Measurements from ENCODE around the gene MRPS10.

Gene MRPS10

GRCh38 chr6:42179261-42179944 is 38.3 kb downstream of the MRPS10 start:
- in situ Hi-C loops (cut with HindIII; ENCODE audit: low sequenced_read_pairs), result no loop called here

GRCh38 chr6:42177514-42178364 is 39.9 kb downstream of the MRPS10 start:
- in situ Hi-C loops (cut with HindIII; ENCODE audit: low sequenced_read_pairs), result no loop called here

GRCh38 chr6:42176981-42177380 is 40.7 kb downstream of the MRPS10 start:
- in situ Hi-C loops (cut with HindIII; ENCODE audit: low sequenced_read_pairs), result no loop called here

- in situ Hi-C loops (cut with HindIII; ENCODE audit: low sequenced_read_pairs), result no loop called here
Observed at GRCh38 chr6:42175860-42176259, 41.8 kb downstream of the MRPS10 start.

GRCh38 chr6:42173101-42173500 is 44.6 kb downstream of the MRPS10 start, which contains the start of gene GUCA1A:
Gene GUCA1A, plus strand, starts transcription at chr6:42173364. Its CDS starts 250 bp downstream, at chr6:42173614.
- in situ Hi-C loops (cut with HindIII; ENCODE audit: low sequenced_read_pairs), result loop anchor here (5.0 kb wide), 1 partner anchor 86 kb away; no protein-coding TSS in a partner anchor

- in situ Hi-C loops (cut with HindIII; ENCODE audit: low sequenced_read_pairs), result loop anchor here (5.0 kb wide), 1 partner anchor 85 kb away; no protein-coding TSS in a partner anchor
Observed at GRCh38 chr6:42171813-42172581, 45.7 kb downstream of the MRPS10 start.

GRCh38 chr6:42169780-42170179 is 47.9 kb downstream of the MRPS10 start:
- in situ Hi-C loops (cut with HindIII; ENCODE audit: low sequenced_read_pairs), result loop anchor here (5.0 kb wide), 1 partner anchor 82 kb away; no protein-coding TSS in a partner anchor

GRCh38 chr6:42168650-42169049 is 49.0 kb downstream of the MRPS10 start:
- in situ Hi-C loops (cut with HindIII; ENCODE audit: low sequenced_read_pairs), result no loop called here

GRCh38 chr6:42166444-42167141 is 51.1 kb downstream of the MRPS10 start:
- in situ Hi-C loops (cut with HindIII; ENCODE audit: low sequenced_read_pairs), result no loop called here

GRCh38 chr6:42165016-42165415 is 52.6 kb downstream of the MRPS10 start:
- in situ Hi-C loops (cut with HindIII; ENCODE audit: low sequenced_read_pairs), result no loop called here

- in situ Hi-C loops (cut with HindIII; ENCODE audit: low sequenced_read_pairs), result no loop called here
Observed at GRCh38 chr6:42163981-42164380, 53.7 kb downstream of the MRPS10 start.

- in situ Hi-C loops (cut with HindIII; ENCODE audit: low sequenced_read_pairs), result no loop called here
Observed at GRCh38 chr6:42162812-42163211, 54.8 kb downstream of the MRPS10 start.

GRCh38 chr6:42162384-42162783 is 55.3 kb downstream of the MRPS10 start:
- in situ Hi-C loops (cut with HindIII; ENCODE audit: low sequenced_read_pairs), result no loop called here

- in situ Hi-C loops (cut with HindIII; ENCODE audit: low sequenced_read_pairs), result no loop called here
Observed at GRCh38 chr6:42159431-42160024, 58.1 kb downstream of the MRPS10 start.

GRCh38 chr6:42158631-42159030 is 59.0 kb downstream of the MRPS10 start:
- in situ Hi-C loops (cut with HindIII; ENCODE audit: low sequenced_read_pairs), result no loop called here

GRCh38 chr6:42158011-42158410 is 59.6 kb downstream of the MRPS10 start:
- in situ Hi-C loops (cut with HindIII; ENCODE audit: low sequenced_read_pairs), result no loop called here

Measured in DLD1 (cell line).